GM12873 (cell line): Measurements from ENCODE around the gene TRAPPC6A.

ENCODE experiments used
- CTCF ChIP-seq: IDR thresholded peaks from 2 replicates; pipeline ENCODE4 v1.5.1; 2012; ENCODE audit warnings: low read depth, mild to moderate bottlenecking, moderate library complexity, low read length, control low read depth; ENCODE audit not compliant: insufficient read depth; ENCODE audit errors: missing control alignments

TRAPPC6A gene

GRCh38 chr19:45166723-45167252, 11.2 kb downstream of the TRAPPC6A start:
- no peak for TF ChIP-seq CTCF

- peak; percentile 7 for TF ChIP-seq CTCF
Measured at GRCh38 chr19:45164577-45165335, 13.3 kb downstream of the TRAPPC6A start.

GRCh38 chr19:45163751-45164460, 14.1 kb downstream of the TRAPPC6A start:
- no peak for TF ChIP-seq CTCF

GRCh38 chr19:45163156-45163555, 14.9 kb downstream of the TRAPPC6A start:
- TF ChIP-seq CTCF: no peak

GRCh38 chr19:45162608-45163143, 15.4 kb downstream of the TRAPPC6A start:
- TF ChIP-seq CTCF: no peak

GRCh38 chr19:45161738-45162607, 16.1 kb downstream of the TRAPPC6A start:
- peak; percentile 17 for TF ChIP-seq CTCF
